Adipocyte (in vitro differentiated cells): ENCODE measurements around the gene DENND10.
"Not testable (repeated sequence)": the region's sequence is repeated elsewhere in the genome, so short reads cannot be mapped to it uniquely, and the experiment has no call there.

ENCODE experiments used
- DNase-seq: peaks from one replicate; pipeline ENCODE4 v3.0.0-alpha.2; 2015; ENCODE audit warnings: low read depth
- H3K27me3 ChIP-seq: replicated peaks from 2 replicates; pipeline ENCODE4 v1.7.0; 2013; ENCODE audit warnings: mild to moderate bottlenecking, low read length, moderate library complexity; ENCODE audit not compliant: control insufficient read depth, insufficient read depth
- H3K36me3 ChIP-seq: 2 replicates; pipeline ENCODE4 v1.7.0; 2013; ENCODE audit warnings: low read length, mild to moderate bottlenecking, moderate library complexity; ENCODE audit not compliant: control insufficient read depth, insufficient read depth, severe bottlenecking
- H3K4me1 ChIP-seq: 2 replicates; pipeline ENCODE4 v1.7.0; 2013; ENCODE audit warnings: mild to moderate bottlenecking, low read length, moderate library complexity; ENCODE audit not compliant: control insufficient read depth, insufficient read depth
- H3K4me3 ChIP-seq: 2 replicates; pipeline ENCODE4 v1.7.0; 2013; ENCODE audit warnings: mild to moderate bottlenecking, low read length, moderate library complexity
- H3K9ac ChIP-seq: 2 replicates; pipeline ENCODE4 v1.7.0; 2013; ENCODE audit warnings: mild to moderate bottlenecking, low read length, moderate library complexity
- H3K9me3 ChIP-seq: 2 replicates; pipeline ENCODE4 v1.7.0; 2013; ENCODE audit warnings: mild to moderate bottlenecking, low read length, moderate library complexity; ENCODE audit not compliant: control insufficient read depth

The DENND10 gene

DNA sequence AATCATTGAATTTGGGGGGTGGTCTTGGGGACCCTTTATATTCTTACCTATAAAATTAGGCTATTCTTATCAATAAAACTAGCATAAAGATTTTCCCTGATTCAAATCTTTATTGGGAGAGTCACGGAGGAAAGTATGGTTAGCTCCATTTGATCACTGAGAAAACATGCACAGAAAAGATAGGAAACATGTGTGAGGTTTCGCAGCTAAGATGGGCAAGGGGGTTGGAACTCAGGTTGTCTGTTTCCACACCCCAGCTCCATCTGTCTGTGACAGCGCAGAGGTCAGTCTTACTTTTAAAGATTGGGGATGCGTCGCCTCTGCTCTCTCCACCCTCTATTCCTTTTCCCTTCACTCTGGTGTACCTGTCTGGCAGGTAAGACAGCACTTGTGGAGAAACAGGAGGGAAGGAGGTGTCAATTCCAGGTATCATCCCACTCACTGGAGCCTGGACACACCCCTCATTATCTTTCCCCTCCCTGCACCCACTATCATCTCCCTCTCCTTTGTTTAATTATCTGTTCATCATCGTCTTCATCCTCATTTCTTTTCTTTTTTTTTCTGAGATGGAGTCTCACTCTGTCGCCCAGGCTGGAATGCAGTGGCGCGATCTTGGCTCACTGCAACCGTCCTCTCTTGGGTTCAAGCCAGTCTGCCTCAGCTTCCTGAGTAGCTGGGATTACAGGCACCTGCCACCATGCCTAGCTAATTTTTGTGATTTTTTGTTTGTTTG lies 2.4 kb upstream of the DENND10 start:
- H3K9me3 ChIP-seq, result no peaks in the 10 kb centered on the region
- peaks cover 21% of the 10 kb centered on the region for H3K4me1 ChIP-seq
- H3K36me3 ChIP-seq, result no peaks in the 10 kb centered on the region
- no peak for DNase-seq
- H3K27me3 ChIP-seq, result no peaks in the 10 kb centered on the region
- no peak overlapping the region for H3K4me3 ChIP-seq
- no peak overlapping the region for H3K9ac ChIP-seq

DNA sequence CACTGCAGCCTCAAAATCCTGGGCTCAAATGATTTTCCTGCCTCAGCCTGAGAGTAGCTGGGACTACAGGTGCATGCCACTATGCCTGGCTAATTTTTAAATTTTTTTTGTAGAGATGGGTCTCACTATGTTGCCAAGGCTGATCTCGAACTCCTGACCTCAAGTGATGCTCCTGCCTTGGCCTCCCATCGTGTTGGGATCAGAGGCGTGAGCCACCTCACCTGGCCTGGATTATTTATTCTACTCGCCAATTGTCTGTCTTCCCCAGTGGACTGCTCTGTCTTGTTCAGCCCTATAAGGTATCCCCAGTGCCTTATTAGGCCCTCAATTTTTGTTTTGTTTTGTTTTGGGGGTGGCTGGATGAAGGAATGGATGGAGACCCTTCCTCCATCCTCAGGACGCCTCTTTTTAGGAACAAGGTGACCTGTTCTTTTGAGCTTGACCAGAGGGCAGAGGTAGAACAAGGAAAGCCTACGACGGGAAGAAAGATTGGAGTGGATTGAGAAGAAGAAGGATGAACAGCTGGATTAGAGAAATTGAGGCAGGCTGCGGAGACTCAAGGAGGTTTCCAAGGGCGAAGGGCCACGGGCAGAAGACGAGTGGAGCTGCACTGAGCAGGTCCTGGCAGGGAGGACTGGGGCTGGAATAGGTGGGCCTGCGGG lies 541 bp upstream of the DENND10 start:
- no peak for DNase-seq
- H3K9me3 ChIP-seq, result no peaks in the 10 kb centered on the region
- peaks cover 21% of the 10 kb centered on the region for H3K4me1 ChIP-seq
- peaks cover 8% of the 10 kb centered on the region for H3K36me3 ChIP-seq
- H3K9ac ChIP-seq, result no peak overlapping the region
- no peak overlapping the region for H3K4me3 ChIP-seq
- no peaks in the 10 kb centered on the region for H3K27me3 ChIP-seq

DNA sequence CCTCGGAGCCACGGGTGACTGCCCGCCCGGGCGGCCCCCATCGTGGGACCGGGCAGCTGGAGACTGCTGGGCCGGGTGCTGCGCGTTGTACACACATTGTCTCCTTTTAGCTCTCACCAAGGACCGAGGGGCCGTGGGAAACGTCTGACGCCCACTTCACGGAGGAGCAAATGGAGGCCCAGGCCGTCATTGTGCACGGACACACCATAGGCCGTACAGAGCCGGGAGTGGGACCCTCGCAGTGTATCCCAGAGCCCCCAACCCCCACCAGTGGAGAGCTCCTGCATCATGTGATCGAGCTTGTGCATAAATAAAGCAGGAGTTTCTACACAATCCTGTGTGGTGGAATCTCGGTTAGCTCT lies 722 bp downstream of the DENND10 start:
- Histone ChIP-seq H3K4me1 (peaks cover 21% of the 10 kb centered on the region), H3K9ac (peak overlapping the region; percentile 93), H3K9me3 (no peaks in the 10 kb centered on the region), H3K36me3 (peaks cover 13% of the 10 kb centered on the region), H3K27me3 (no peaks in the 10 kb centered on the region), H3K4me3 (peak overlapping the region; percentile 92)
- no peak for DNase-seq

DNA sequence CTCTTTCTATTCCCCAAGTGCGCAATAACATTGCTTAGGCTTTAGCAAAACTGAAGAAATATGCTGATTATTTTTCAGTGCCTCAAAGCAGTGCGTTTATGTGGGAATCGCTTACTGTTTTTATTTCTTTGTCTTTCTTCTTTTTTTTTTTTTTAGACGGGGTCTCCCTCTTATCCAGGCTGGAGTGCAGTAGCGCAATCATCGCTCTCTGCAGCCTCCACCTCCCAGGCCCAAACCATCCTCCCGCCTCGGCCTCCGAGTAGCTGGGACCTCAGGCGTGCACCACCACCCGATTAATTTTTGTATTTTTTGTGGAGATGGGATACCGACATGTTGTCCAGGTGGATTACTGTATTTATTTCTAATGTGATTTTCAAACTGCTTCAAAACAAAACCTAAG lies 1.2 kb downstream of the DENND10 start:
- H3K27me3 ChIP-seq, result no peaks in the 10 kb centered on the region
- peak overlapping the region; percentile 92 for H3K4me3 ChIP-seq
- H3K9me3 ChIP-seq, result no peaks in the 10 kb centered on the region
- DNase-seq, result no peak
- H3K4me1 ChIP-seq, result peaks cover 25% of the 10 kb centered on the region
- H3K36me3 ChIP-seq, result peaks cover 18% of the 10 kb centered on the region
- H3K9ac ChIP-seq, result peak overlapping the region; percentile 93

DNA sequence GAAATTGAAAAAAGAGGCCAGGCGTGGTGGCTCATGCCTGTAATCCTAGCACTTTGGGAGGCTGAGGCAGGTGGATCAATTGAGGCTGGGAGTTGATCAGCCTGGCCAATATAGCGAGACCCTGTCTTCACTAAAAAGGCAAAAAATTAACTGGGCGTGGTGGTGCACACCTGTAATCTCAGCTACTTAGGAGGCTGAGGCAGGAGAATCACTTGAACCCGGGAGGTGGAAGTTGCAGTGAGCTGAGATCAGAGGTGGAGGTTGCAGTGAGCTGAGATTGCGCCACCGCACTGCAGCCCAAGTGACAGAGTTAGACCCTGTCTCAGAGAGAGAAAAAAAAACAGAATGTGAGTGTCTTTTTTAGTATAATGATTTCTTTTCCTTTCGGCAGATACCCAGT lies 2.0 kb downstream of the DENND10 start:
- Histone ChIP-seq H3K9ac (peak overlapping the region; percentile 93), H3K4me3 (peak overlapping the region; percentile 92), H3K36me3 (peaks cover 26% of the 10 kb centered on the region), H3K4me1 (peaks cover 18% of the 10 kb centered on the region)
- H3K9me3 ChIP-seq, H3K27me3 ChIP-seq, DNase-seq: not testable (repeated sequence)

DNA sequence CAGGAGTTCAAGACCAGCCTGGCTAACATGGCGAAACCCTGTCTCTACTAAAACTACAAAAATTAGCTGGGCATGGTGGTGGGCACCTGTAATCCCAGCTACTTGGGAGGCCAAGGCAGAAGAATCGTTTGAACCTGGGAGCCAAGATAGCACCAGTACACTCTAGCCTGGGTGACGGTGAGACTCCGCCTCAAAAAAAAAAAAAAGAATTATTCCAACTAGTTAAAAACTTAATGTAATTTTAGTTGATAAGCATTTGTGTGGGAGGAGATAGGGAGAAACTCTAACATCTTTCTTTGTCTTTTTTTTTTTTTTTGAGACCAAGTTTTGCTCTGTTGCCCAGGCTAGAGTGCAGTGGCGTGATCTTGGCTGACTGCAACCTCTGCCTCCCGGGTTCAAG lies 3.2 kb downstream of the DENND10 start:
- DNase-seq, H3K4me3 ChIP-seq, H3K9ac ChIP-seq, H3K27me3 ChIP-seq, H3K9me3 ChIP-seq: not testable (repeated sequence)
- Histone ChIP-seq H3K36me3 (peaks cover 35% of the 10 kb centered on the region), H3K4me1 (peaks cover 26% of the 10 kb centered on the region)

DNA sequence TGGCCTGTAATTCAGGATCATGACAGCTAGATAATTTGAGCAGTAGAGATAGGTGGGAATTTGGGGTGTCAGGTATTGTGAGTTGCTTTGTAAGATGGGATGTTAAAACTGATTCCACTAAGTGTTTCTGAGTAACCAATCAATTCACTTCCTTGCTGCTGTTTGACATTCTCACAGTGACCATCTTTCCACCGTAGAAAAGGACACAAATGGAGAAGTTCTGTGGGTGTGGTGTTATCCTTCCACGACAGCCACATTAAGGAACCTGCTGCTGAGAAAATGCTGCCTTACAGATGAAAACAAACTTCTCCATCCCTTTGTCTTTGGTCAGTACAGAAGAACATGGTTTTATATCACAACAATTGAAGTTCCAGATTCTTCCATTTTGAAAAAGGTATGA lies 3.9 kb downstream of the DENND10 start:
- not testable (repeated sequence) for H3K9ac ChIP-seq, H3K4me3 ChIP-seq, H3K9me3 ChIP-seq, H3K27me3 ChIP-seq, DNase-seq
- peaks cover 32% of the 10 kb centered on the region for H3K4me1 ChIP-seq
- peaks cover 38% of the 10 kb centered on the region for H3K36me3 ChIP-seq

DNA sequence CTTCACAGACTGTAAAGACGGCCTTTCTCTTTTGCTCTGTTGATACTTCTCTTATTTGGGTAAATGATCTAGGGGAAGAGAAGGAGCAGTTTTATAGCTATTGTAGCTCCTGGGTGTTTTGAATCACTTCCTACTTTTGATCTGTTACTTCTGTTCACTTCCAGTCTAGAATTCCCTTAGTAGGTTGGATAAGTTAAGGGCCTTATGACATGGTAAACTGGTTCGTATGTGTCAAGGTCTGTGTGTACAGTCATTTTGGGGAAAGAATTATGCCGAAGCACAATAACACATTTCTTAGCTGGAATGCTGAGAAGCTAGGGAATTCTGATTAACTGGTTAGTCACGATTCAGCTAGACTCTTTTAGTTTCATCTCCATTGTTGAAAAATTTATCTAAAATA lies 8.1 kb downstream of the DENND10 start:
- Histone ChIP-seq H3K4me1 (peaks cover 50% of the 10 kb centered on the region), H3K9ac (peak overlapping the region; percentile 65), H3K27me3 (no peaks in the 10 kb centered on the region), H3K4me3 (no peak overlapping the region), H3K9me3 (no peaks in the 10 kb centered on the region), H3K36me3 (peaks cover 48% of the 10 kb centered on the region)
- peak; percentile 50 for DNase-seq

DNA sequence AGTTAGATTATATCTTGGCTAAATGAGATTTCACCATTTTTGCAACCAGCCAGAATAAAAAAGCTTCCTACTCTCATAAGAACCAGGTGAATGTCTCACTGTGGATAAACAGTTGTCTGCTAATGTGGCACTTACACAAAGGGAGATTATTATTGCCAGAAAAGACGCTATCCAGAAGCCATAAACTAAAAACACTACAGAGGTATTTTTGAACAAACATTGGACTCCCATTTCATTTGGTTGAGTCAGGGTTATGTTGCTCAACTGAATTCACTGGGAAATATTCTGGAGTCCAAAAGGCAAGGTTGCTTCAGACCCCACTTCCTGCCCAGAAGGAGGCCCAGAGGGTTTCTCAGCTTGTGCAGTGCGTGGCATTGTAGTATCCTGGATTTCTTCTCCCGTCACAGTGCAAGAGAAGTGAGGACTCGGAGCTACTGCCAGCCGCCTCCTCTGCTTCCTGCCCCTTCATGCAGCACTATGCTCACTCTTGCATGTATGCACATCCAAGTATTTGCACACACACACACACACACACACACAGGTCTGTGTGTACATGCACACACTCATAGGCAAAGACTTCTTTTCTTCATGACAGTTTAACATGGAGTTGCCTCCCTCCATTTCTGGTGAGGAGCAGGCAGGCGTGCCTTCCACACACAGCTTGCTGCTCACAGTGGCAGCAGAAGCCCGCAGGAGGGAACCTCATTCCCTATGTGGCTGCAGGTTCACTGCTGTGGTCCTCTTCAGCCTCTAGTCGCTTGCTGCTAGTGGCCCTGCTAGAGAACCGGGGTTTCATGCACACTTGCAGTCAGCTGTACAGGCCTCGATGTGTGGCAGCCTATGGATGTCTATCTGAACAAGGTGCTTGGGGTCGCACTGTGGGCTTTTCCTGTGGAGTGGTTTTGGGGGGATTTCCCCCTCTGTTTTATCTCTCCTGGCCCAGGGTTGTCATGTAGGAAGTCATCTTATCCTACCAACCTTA lies 10.1 kb downstream of the DENND10 start:
- H3K4me1 ChIP-seq, result peaks cover 50% of the 10 kb centered on the region
- H3K9ac ChIP-seq, result peak overlapping the region; percentile 72
- peak overlapping the region; percentile 51 for H3K4me3 ChIP-seq
- H3K27me3 ChIP-seq, result no peaks in the 10 kb centered on the region
- DNase-seq, result peak; percentile 97
- peaks cover 53% of the 10 kb centered on the region for H3K36me3 ChIP-seq
- H3K9me3 ChIP-seq, result no peaks in the 10 kb centered on the region

DNA sequence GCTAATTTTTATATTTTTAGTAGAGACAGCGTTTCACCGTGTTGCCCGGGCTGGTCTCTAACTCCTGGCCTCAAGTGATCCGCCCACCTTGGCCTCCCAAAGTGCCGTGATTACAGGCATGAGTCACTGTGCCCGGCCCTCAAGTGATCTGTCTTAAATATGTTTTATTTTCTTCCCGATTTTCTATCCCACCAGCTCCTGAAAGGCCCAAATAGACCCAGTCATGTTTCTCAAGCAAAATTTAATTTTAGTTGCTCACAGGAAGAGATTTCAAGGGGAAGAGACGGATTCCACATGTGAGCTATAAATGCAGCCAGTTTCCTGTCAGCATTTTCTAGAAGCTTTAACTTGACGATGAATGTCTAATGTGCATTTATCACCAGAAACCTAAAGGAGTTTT lies 12.0 kb downstream of the DENND10 start:
- H3K9ac ChIP-seq, result peak overlapping the region; percentile 37
- H3K4me1 ChIP-seq, result peaks cover 59% of the 10 kb centered on the region
- no peak for DNase-seq
- H3K36me3 ChIP-seq, result peaks cover 55% of the 10 kb centered on the region
- H3K4me3 ChIP-seq, result no peak overlapping the region
- H3K9me3 ChIP-seq, result no peaks in the 10 kb centered on the region
- H3K27me3 ChIP-seq, result no peaks in the 10 kb centered on the region
